ENCODE results near the gene RALY.

DNA sequence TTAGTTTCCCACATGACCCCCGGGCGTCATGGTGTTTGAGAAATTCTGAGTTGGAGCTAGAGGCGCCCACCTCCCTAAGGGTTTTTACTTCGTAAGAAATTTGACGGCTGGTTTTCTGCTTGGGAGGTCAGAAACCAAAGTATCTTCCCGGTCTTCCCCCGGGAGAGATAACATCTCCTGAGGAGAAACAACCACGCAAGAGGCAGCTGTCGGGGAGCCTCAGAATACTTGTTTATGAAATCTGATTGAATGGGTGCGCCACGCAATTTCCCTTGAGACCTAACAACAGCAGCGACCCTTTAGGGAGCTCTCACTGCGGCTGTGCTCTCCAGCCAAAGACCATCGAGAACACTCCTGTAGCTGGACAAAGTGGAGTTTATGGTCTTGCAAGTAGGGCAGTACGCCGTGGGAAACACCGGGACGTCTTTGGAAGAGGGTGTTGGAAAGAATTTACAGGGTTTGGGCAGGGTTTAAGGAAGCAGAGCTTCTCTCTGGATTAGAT, 118.9 kb downstream of the RALY start:
- no peak for TF ChIP-seq EP300 (IDR thresholded peaks at IDR 0.05)
- TF ChIP-seq, protein P1, sequence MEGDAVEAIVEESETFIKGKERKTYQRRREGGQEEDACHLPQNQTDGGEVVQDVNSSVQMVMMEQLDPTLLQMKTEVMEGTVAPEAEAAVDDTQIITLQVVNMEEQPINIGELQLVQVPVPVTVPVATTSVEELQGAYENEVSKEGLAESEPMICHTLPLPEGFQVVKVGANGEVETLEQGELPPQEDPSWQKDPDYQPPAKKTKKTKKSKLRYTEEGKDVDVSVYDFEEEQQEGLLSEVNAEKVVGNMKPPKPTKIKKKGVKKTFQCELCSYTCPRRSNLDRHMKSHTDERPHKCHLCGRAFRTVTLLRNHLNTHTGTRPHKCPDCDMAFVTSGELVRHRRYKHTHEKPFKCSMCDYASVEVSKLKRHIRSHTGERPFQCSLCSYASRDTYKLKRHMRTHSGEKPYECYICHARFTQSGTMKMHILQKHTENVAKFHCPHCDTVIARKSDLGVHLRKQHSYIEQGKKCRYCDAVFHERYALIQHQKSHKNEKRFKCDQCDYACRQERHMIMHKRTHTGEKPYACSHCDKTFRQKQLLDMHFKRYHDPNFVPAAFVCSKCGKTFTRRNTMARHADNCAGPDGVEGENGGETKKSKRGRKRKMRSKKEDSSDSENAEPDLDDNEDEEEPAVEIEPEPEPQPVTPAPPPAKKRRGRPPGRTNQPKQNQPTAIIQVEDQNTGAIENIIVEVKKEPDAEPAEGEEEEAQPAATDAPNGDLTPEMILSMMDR (IDR thresholded peaks at IDR 0.05) = no peak

All from ovary (tissue), 3 donors.